ENCODE data around the gene FASTK. TPM values are rescaled to one million over a fixed set of nuclear protein-coding genes. Genes with fewer than 3 reads are reported as not detected.

The FASTK gene
- polyA plus RNA-seq, 1 experiment: 44.1 TPM

- no peaks in the 10 kb centered on the region for H3K27me3 ChIP-seq (ENCODE audit: control insufficient read depth, insufficient read depth, low read length)
- POLR2A ChIA-PET: interaction anchor here (0.6 kb wide), 1 partner anchor 12 kb away, joined by 3 read pairs; no protein-coding TSS in a partner anchor
- CTCF ChIA-PET: interaction anchor here (1.0 kb wide), 1 partner anchor 158 kb away, joined by 3 read pairs; no protein-coding TSS in a partner anchor
- no peaks in the 10 kb centered on the region; the same call in 1 of the 2 replicates for H3K9me3 ChIP-seq (ENCODE audit: control insufficient read depth, insufficient read depth, low read length)
- no peak for DNase-seq (ENCODE audit: low read depth, low spot score)
- 0 out of 2 replicates have a peak, but pooled peaks have one; percentile 5 for TF ChIP-seq CTCF (IDR thresholded peaks at IDR 0.05; ENCODE audit: low read depth, low read length)
- H3K27ac ChIP-seq (ENCODE audit: low read depth, low read length): no peak overlapping the region
- H3K4me3 ChIP-seq (ENCODE audit: low read depth, low read length): no peak overlapping the region
Measured at GRCh38 chr7:151056283-151056665, 24.3 kb downstream of the FASTK start.

GRCh38 chr7:151053751-151054150, 26.9 kb downstream of the FASTK start:
- TF ChIP-seq CTCF (IDR thresholded peaks at IDR 0.05; ENCODE audit: low read depth, low read length): no peak
- ChIA-PET POLR2A (no interaction called here), CTCF (interaction anchor here (1.1 kb wide), 1 partner anchor 36 kb away, joined by 4 read pairs; no protein-coding TSS in a partner anchor)

GRCh38 chr7:151053096-151053495, 27.5 kb downstream of the FASTK start:
- no peak for DNase-seq (ENCODE audit: low read depth, low spot score)
- no peak overlapping the region for H3K4me3 ChIP-seq (ENCODE audit: low read depth, low read length)
- no peaks in the 10 kb centered on the region; the same call in 1 of the 2 replicates for H3K9me3 ChIP-seq (ENCODE audit: control insufficient read depth, insufficient read depth, low read length)
- H3K27me3 ChIP-seq (ENCODE audit: control insufficient read depth, insufficient read depth, low read length): peaks cover 5% of the 10 kb centered on the region
- no peak for TF ChIP-seq CTCF (IDR thresholded peaks at IDR 0.05; ENCODE audit: low read depth, low read length)
- no peak overlapping the region for H3K27ac ChIP-seq (ENCODE audit: low read depth, low read length)
- ChIA-PET POLR2A (no interaction called here), CTCF (no interaction called here)

More at GRCh38 chr7:151053751-151054150, 26.9 kb downstream of the FASTK start:
- no peak for DNase-seq (ENCODE audit: low read depth, low spot score)
- H3K27me3 ChIP-seq (ENCODE audit: control insufficient read depth, insufficient read depth, low read length): peaks cover 5% of the 10 kb centered on the region
- H3K4me3 ChIP-seq (ENCODE audit: low read depth, low read length): no peak overlapping the region
- H3K27ac ChIP-seq (ENCODE audit: low read depth, low read length): no peak overlapping the region
- no peaks in the 10 kb centered on the region; the same call in 1 of the 2 replicates for H3K9me3 ChIP-seq (ENCODE audit: control insufficient read depth, insufficient read depth, low read length)

GRCh38 chr7:151051108-151051507, 29.5 kb downstream of the FASTK start:
- Histone ChIP-seq H3K27ac (ENCODE audit: low read depth, low read length) (no peak overlapping the region), H3K9me3 (ENCODE audit: control insufficient read depth, insufficient read depth, low read length) (no peaks in the 10 kb centered on the region; the same call in 1 of the 2 replicates), H3K4me3 (ENCODE audit: low read depth, low read length) (no peak overlapping the region), H3K27me3 (ENCODE audit: control insufficient read depth, insufficient read depth, low read length) (peaks cover 5% of the 10 kb centered on the region)
- CTCF ChIA-PET: interaction anchor here (1.3 to 1.8 kb wide), 2 partner anchors 33 to 60 kb away, joined by 3 to 4 read pairs; no protein-coding TSS in a partner anchor
- no peak for TF ChIP-seq CTCF (IDR thresholded peaks at IDR 0.05; ENCODE audit: low read depth, low read length)
- DNase-seq (ENCODE audit: low read depth, low spot score): no peak
- POLR2A ChIA-PET: interaction anchor here (0.6 kb wide), 1 partner anchor 20 kb away, joined by 3 read pairs; no protein-coding TSS in a partner anchor

- ChIA-PET POLR2A (no interaction called here), CTCF (interaction anchor here (1.1 to 1.8 kb wide), 2 partner anchors 14 to 31 kb away, joined by 3 to 4 read pairs; no protein-coding TSS in a partner anchor)
- Histone ChIP-seq H3K9me3 (ENCODE audit: control insufficient read depth, insufficient read depth, low read length) (no peaks in the 10 kb centered on the region; the same call in 1 of the 2 replicates), H3K27me3 (ENCODE audit: control insufficient read depth, insufficient read depth, low read length) (peaks cover 5% of the 10 kb centered on the region), H3K27ac (ENCODE audit: low read depth, low read length) (no peak overlapping the region), H3K4me3 (ENCODE audit: low read depth, low read length) (no peak overlapping the region)
- no peak for DNase-seq (ENCODE audit: low read depth, low spot score)
- TF ChIP-seq CTCF (IDR thresholded peaks at IDR 0.05; ENCODE audit: low read depth, low read length): no peak
Measured at GRCh38 chr7:151048911-151049463, 31.6 kb downstream of the FASTK start.
